22Rv1 (cell line): ENCODE results near the gene PARP9.

Experiments
- CTCF ChIP-seq: fragments of 450-650 bp; IDR thresholded peaks from 2 replicates; pipeline ENCODE4 v1.5.1; 2017; ENCODE audit warnings: mild to moderate bottlenecking
- ZFX ChIP-seq: fragments of 450-650 bp; IDR thresholded peaks from 2 replicates; pipeline ENCODE4 v1.6.1; 2017; ENCODE audit warnings: antibody characterized with exemption, borderline replicate concordance

- TF ChIP-seq CTCF: no peak
- TF ChIP-seq ZFX: no peak
Measured at GRCh38 chr3:122520861-122521260, 43.2 kb downstream of the PARP9 start.
